Naive thymus-derived CD4-positive, alpha-beta T cell (primary cell): ENCODE results near the gene GEMIN5. TPM values are rescaled to one million over a fixed set of nuclear protein-coding genes. Genes with fewer than 3 reads are reported as not detected.

Experiments
- ATAC-seq: fragments of 150-1000 bp; cut with Tn5 transposase; 2 replicates; pipeline ENCODE4 v1.10.0; 2021; ENCODE audit warnings: mild to moderate bottlenecking, moderate library complexity
- CTCF ChIA-PET: fragments of 350-600 bp; sonication (Branson Sonifier 250); formaldehyde crosslinking; loops from one replicate; lab custom pipeline; 2021; ENCODE audit warnings: antibody characterized with exemption; lab: Charles Lee
- POLR2A ChIA-PET: fragments of 350-600 bp; sonication (Branson Sonifier 250); formaldehyde crosslinking; loops from one replicate; lab custom pipeline; 2021; ENCODE audit warnings: antibody characterized with exemption, inconsistent platforms; lab: Charles Lee
- DNase-seq, 9 donors: peaks; one replicate each; pipeline versions ENCODE4 v3.0.0 to v3.0.0-alpha.2; 2020 to 2022; ENCODE audit warnings: mixed read lengths in 1 of 9
- H3K27ac ChIP-seq: one replicate; pipeline ENCODE4 v1.7.0; 2013; ENCODE audit warnings: mild to moderate bottlenecking, low read depth, low read length, moderate library complexity
- H3K27me3 ChIP-seq, 2 donors: one replicate each; pipeline ENCODE4 v1.7.0; 2013; ENCODE audit warnings: low read length in 2 of 2, mild to moderate bottlenecking in 2 of 2, moderate library complexity in 2 of 2; ENCODE audit not compliant: control insufficient read depth in 2 of 2, insufficient read depth in 2 of 2
- H3K36me3 ChIP-seq, 3 experiments: 1 replicate in 2 of 3; 2 replicates in 1 of 3; pipeline ENCODE4 v1.7.0; 2013; ENCODE audit warnings: low read length in 3 of 3, mild to moderate bottlenecking in 3 of 3, moderate library complexity in 1 of 3; ENCODE audit not compliant: insufficient read depth in 3 of 3, control insufficient read depth in 2 of 3
- H3K4me1 ChIP-seq, 2 donors: one replicate each; pipeline ENCODE4 v1.7.0; 2013; ENCODE audit warnings: low read length in 2 of 2, mild to moderate bottlenecking in 2 of 2, moderate library complexity in 1 of 2; ENCODE audit not compliant: control insufficient read depth in 2 of 2, insufficient read depth in 2 of 2
- H3K4me3 ChIP-seq: 2 replicates; pipeline ENCODE4 v1.7.0; 2013; ENCODE audit warnings: mild to moderate bottlenecking, low read length
- H3K9me3 ChIP-seq, 3 experiments: 1 replicate in 2 of 3; 2 replicates in 1 of 3; pipeline ENCODE4 v1.7.0; 2013; ENCODE audit warnings: low read length in 3 of 3; ENCODE audit not compliant: control insufficient read depth in 2 of 3
- H3K27ac Mint-ChIP-seq, 9 donors: one replicate each; pipeline ENCODE4 v1.8.0; 2020 to 2022; ENCODE audit warnings: mixed read lengths in 9 of 9, mild to moderate bottlenecking in 8 of 9, moderate library complexity in 5 of 9, inconsistent platforms in 2 of 9
- H3K27me3 Mint-ChIP-seq, 5 donors: one replicate each; pipeline ENCODE4 v1.8.0; 2021 to 2022; ENCODE audit warnings: mixed read lengths in 5 of 5, mild to moderate bottlenecking in 1 of 5
- H3K36me3 Mint-ChIP-seq, 5 donors: one replicate each; pipeline ENCODE4 v1.8.0; 2020 to 2022; ENCODE audit warnings: mixed read lengths in 5 of 5, mild to moderate bottlenecking in 3 of 5, inconsistent platforms in 1 of 5
- H3K4me1 Mint-ChIP-seq, 7 donors: one replicate each; pipeline ENCODE4 v1.8.0; 2020 to 2022; ENCODE audit warnings: mixed read lengths in 7 of 7, mild to moderate bottlenecking in 3 of 7, inconsistent platforms in 1 of 7
- H3K4me3 Mint-ChIP-seq, 10 donors: one replicate each; pipeline ENCODE4 v1.8.0; 2020 to 2022; ENCODE audit warnings: mild to moderate bottlenecking in 10 of 10, mixed read lengths in 10 of 10, moderate library complexity in 6 of 10, inconsistent platforms in 2 of 10
- H3K9me3 Mint-ChIP-seq, 11 donors: one replicate each; pipeline ENCODE4 v1.8.0; 2020 to 2022; ENCODE audit warnings: mixed read lengths in 11 of 11, mild to moderate bottlenecking in 4 of 11, inconsistent platforms in 1 of 11, moderate library complexity in 1 of 11
- intact Hi-C, 2 donors: fragments of 100-400 bp; cut with micrococcal nuclease; formaldehyde crosslinking; loops; one replicate each; pipeline ENCODE4 v1.15.1; 2023
- polyA plus RNA-seq, 2 donors: library from polyadenylated mRNA; unstranded; fragments of 300-500 nt; fragmentation: Illumina TruSeq; gene quantifications; one replicate each; pipeline ENCODE4 v1.2.3, GENCODE V29; 2021
- total RNA-seq, 6 experiments: library from RNA in 5 of 6; stranded (reverse) in 5 of 6; gene quantifications; 1 replicate in 5 of 6; 2 replicates in 1 of 6; pipeline ENCODE4 v1.2.3 and lab custom pipeline; 2021 to 2026

Gene GEMIN5
- total and polyA plus RNA-seq, 7 experiments from 2014 or later: 8.6 to 21.4 (median 17.3) TPM

DNA sequence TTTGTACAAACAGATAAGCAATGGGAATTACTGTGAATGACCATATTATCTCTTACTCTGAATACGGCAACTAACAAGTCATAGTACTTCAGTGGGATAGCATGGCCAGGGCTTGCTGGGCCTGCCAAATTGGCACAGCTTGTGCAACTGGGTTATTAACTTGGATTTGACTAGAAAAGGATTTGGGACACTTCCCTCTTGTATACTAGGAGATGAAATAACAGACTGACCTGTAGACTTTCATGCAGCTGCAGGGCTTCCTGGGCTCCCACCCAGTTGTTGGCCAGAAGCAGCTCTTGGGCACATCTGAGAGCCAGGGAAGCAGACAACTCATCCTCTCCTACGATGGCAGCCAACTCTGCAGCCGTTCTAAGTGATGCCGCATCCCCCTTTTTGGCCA is 39.8 kb downstream of the GEMIN5 start:
- DNase-seq (no peak), ATAC-seq (no peak)
- Histone ChIP-seq H3K9me3 (no peaks in the 10 kb centered on the region), H3K27me3 (no peaks in the 10 kb centered on the region), H3K36me3 (peaks cover 10 to 87% (median 13%) of the 10 kb centered on the region in 3 experiments), H3K4me1 (no peaks in the 10 kb centered on the region), H3K4me3 (no peak overlapping the region), H3K27ac (no peak overlapping the region)
- Mint-ChIP-seq H3K36me3 (peaks cover 10 to 68% (median 47%) of the 10 kb centered on the region in 5 donors), H3K27me3 (no peaks in the 10 kb centered on the region), H3K9me3 (no peaks in the 10 kb centered on the region), H3K4me1 (peaks cover 0 to 3% (median 0%) of the 10 kb centered on the region in 7 donors), H3K4me3 (no peak overlapping the region), H3K27ac (peak overlapping the region in 1 of 9 donors; percentile 33)
- CTCF ChIA-PET: interaction anchor here (0.6 kb wide), 1 partner anchor 248 kb away, joined by 3 read pairs; no protein-coding TSS in a partner anchor
- intact Hi-C loops: no loop called here
- POLR2A ChIA-PET: no interaction called here

- H3K27ac ChIP-seq: no peak overlapping the region
- DNase-seq (no peak), ATAC-seq (no peak)
- H3K4me3 ChIP-seq: no peak overlapping the region
- Mint-ChIP-seq H3K4me1 (peaks cover 0 to 7% (median 0%) of the 10 kb centered on the region in 7 donors), H3K9me3 (no peaks in the 10 kb centered on the region), H3K36me3 (peaks cover 4 to 64% (median 43%) of the 10 kb centered on the region in 5 donors), H3K4me3 (no peak overlapping the region), H3K27ac (peak overlapping the region in 2 of 9 donors; percentile 36 to 54), H3K27me3 (no peaks in the 10 kb centered on the region)
- peaks cover 13 to 92% (median 15%) of the 10 kb centered on the region in 3 experiments for H3K36me3 ChIP-seq
- no peaks in the 10 kb centered on the region for H3K4me1 ChIP-seq
- H3K27me3 ChIP-seq: no peaks in the 10 kb centered on the region
- POLR2A ChIA-PET: no interaction called here
- intact Hi-C loops: no loop called here
- CTCF ChIA-PET: interaction anchor here (0.6 kb wide), 1 partner anchor 257 kb away, joined by 3 read pairs; no protein-coding TSS in a partner anchor
- H3K9me3 ChIP-seq: no peaks in the 10 kb centered on the region
Observed at GRCh38 chr5:154896562-154897165, 41.3 kb downstream of the GEMIN5 start.

GRCh38 chr5:154895606-154896561 is 42.1 kb downstream of the GEMIN5 start:
- Histone ChIP-seq H3K27me3 (no peaks in the 10 kb centered on the region), H3K36me3 (peaks cover 13 to 92% (median 23%) of the 10 kb centered on the region in 3 experiments), H3K4me3 (no peak overlapping the region), H3K9me3 (no peaks in the 10 kb centered on the region), H3K4me1 (no peaks in the 10 kb centered on the region), H3K27ac (no peak overlapping the region)
- no peak overlapping the region for H3K4me3 Mint-ChIP-seq
- H3K36me3 Mint-ChIP-seq: peaks cover 4 to 71% (median 48%) of the 10 kb centered on the region in 5 donors
- H3K27me3 Mint-ChIP-seq: no peaks in the 10 kb centered on the region
- ChIA-PET POLR2A (no interaction called here), CTCF (interaction anchor here (0.6 kb wide), 1 partner anchor 257 kb away, joined by 3 read pairs; no protein-coding TSS in a partner anchor)
- peaks cover 0 to 7% (median 0%) of the 10 kb centered on the region in 7 donors for H3K4me1 Mint-ChIP-seq
- H3K27ac Mint-ChIP-seq: peak overlapping the region in 5 of 9 donors; percentile 5 to 54 (median 13)
- no peak for DNase-seq
- ATAC-seq: no peak
- intact Hi-C loops: no loop called here
- H3K9me3 Mint-ChIP-seq: no peaks in the 10 kb centered on the region

- Histone ChIP-seq H3K36me3 (peaks cover 5 to 91% (median 23%) of the 10 kb centered on the region in 3 experiments), H3K4me3 (no peak overlapping the region), H3K27ac (no peak overlapping the region), H3K4me1 (no peaks in the 10 kb centered on the region), H3K9me3 (no peaks in the 10 kb centered on the region), H3K27me3 (no peaks in the 10 kb centered on the region)
- Mint-ChIP-seq H3K36me3 (peaks cover 14 to 67% (median 55%) of the 10 kb centered on the region in 5 donors), H3K27ac (no peak overlapping the region), H3K9me3 (peaks cover 0 to 11% (median 0%) of the 10 kb centered on the region in 11 donors), H3K27me3 (no peaks in the 10 kb centered on the region), H3K4me1 (peaks cover 0 to 7% (median 0%) of the 10 kb centered on the region in 7 donors), H3K4me3 (no peak overlapping the region)
- ChIA-PET CTCF (no interaction called here), POLR2A (no interaction called here)
- intact Hi-C loops: no loop called here
- DNase-seq (no peak), ATAC-seq (no peak)
Observed at GRCh38 chr5:154893381-154893780, 44.6 kb downstream of the GEMIN5 start.

DNA sequence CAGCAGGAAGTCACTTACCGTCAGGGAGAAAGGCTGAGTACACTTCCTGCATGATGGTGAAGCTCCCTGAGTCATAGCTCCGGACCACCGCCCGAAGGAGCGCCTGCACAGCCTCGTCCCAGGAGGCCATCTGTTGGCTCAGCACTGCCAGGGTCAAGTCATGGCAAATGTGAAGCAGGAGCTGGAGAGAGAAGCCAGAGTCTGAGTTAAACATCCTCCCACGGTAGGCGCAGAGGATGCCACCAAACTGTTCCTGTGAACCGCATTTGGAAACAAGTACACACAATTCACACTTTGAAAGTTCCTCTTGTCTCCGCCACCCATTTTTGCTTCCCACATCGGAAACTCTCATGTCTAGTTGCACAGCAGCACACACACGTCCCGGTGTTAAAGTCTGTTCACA is 45.6 kb downstream of the GEMIN5 start:
- Mint-ChIP-seq H3K27ac (peak overlapping the region in 2 of 9 donors; percentile 32 to 60), H3K4me3 (no peak overlapping the region), H3K36me3 (peaks cover 22 to 75% (median 61%) of the 10 kb centered on the region in 5 donors), H3K27me3 (no peaks in the 10 kb centered on the region), H3K9me3 (peaks cover 0 to 19% (median 3%) of the 10 kb centered on the region in 11 donors), H3K4me1 (peaks cover 0 to 7% (median 0%) of the 10 kb centered on the region in 7 donors)
- no peaks in the 10 kb centered on the region for H3K27me3 ChIP-seq
- H3K27ac ChIP-seq: no peak overlapping the region
- ATAC-seq (no peak), DNase-seq (no peak)
- H3K9me3 ChIP-seq: peaks cover 0 to 3% (median 0%) of the 10 kb centered on the region in 3 experiments
- ChIA-PET CTCF (no interaction called here), POLR2A (no interaction called here)
- no peaks in the 10 kb centered on the region for H3K4me1 ChIP-seq
- H3K4me3 ChIP-seq: no peak overlapping the region
- peaks cover 3 to 94% (median 26%) of the 10 kb centered on the region in 3 experiments for H3K36me3 ChIP-seq
- intact Hi-C loops: no loop called here

DNA sequence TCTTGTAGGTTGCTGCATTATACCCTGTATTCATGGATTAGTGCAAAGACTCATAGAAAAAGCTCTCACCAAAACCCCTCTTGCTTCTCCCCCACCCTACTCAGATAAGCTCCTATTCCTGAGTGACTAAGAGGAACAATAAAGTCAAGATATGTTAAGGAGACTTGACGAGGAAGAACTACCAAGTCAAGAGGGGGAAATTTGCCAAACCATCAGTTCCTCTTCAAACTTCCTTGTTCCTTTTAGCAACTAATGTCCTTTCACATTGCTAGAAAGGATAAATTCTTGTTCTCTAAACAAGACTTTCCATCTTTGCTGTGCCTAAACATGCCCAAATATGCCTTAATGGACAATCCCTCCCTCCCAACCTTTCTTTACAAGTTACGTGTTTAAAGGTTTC is 52.6 kb downstream of the GEMIN5 start:
- intact Hi-C loops: no loop called here
- Mint-ChIP-seq H3K4me1 (peaks cover 0 to 1% (median 0%) of the 10 kb centered on the region in 7 donors), H3K4me3 (no peak overlapping the region), H3K36me3 (peaks cover 34 to 91% (median 86%) of the 10 kb centered on the region in 5 donors), H3K27ac (no peak overlapping the region), H3K9me3 (peaks cover 4 to 77% (median 35%) of the 10 kb centered on the region in 11 donors), H3K27me3 (no peaks in the 10 kb centered on the region)
- Histone ChIP-seq H3K36me3 (peaks cover 0 to 41% (median 3%) of the 10 kb centered on the region in 3 experiments), H3K27me3 (no peaks in the 10 kb centered on the region), H3K4me3 (no peak overlapping the region), H3K4me1 (no peaks in the 10 kb centered on the region), H3K9me3 (peaks cover 0 to 36% (median 17%) of the 10 kb centered on the region in 3 experiments), H3K27ac (no peak overlapping the region)
- ChIA-PET POLR2A (no interaction called here), CTCF (no interaction called here)
- ATAC-seq (peak; percentile 26), DNase-seq (no peak)
